Kidney epithelial cell (primary cell): ENCODE measurements around the gene UNC119. TPM values are rescaled to one million over a fixed set of nuclear protein-coding genes. Genes with fewer than 3 reads are reported as not detected.

Experiments
- DNase-seq: peaks from one replicate; pipeline ENCODE4 v3.0.0-alpha.2; 2010; ENCODE audit warnings: low read depth
- H3K27me3 ChIP-seq: 2 replicates; pipeline ENCODE4 v1.6.0; 2011; ENCODE audit warnings: low read length; ENCODE audit not compliant: control insufficient read depth, insufficient read depth
- H3K36me3 ChIP-seq: 2 replicates; pipeline ENCODE4 v1.5.1; 2011; ENCODE audit warnings: low read length; ENCODE audit not compliant: control insufficient read depth, insufficient read depth
- H3K4me3 ChIP-seq: 2 replicates; pipeline ENCODE4 v1.5.1; 2011; ENCODE audit warnings: low read depth, mild to moderate bottlenecking, control low read depth, low read length
- total RNA-seq: library from RNA; depleted of rRNA; stranded (reverse); fragments of >200 nt; gene quantifications from 2 replicates; pipeline ENCODE4 v1.2.3, GENCODE V29; 2015
- TF ChIP-seq, protein P1 (sequence below): IDR thresholded peaks from 2 replicates; pipeline ENCODE4 v1.5.1; 2011; ENCODE audit warnings: mild to moderate bottlenecking, moderate library complexity, low read length, control low read depth, inconsistent platforms; ENCODE audit not compliant: insufficient read depth, poor library complexity, severe bottlenecking

UNC119 gene
- total RNA-seq, 1 donor from 2014 or later: 40.6 TPM

DNA sequence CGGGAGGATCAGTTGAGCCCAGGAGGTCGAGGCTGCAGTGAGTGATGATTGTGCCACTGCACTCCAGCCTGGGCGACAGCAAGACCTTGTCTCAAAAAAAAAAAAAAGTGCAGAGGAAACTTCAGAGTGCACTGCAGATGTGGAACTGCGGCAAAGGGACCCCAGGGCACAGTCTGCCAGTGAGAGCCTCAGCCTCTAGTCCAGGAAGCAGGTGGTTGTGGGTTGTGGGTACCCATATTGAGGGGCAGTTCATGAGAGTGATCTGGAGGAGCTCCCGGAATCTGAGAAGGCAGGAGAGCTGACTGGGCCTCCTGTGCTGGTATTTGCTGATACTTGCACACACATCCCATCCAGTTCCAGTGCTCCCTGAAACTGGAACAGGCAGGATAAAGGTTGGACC lies 33.2 kb downstream of the UNC119 start:
- DNase-seq: no peak
- H3K36me3 ChIP-seq: no peaks in the 10 kb centered on the region
- no peak overlapping the region for H3K4me3 ChIP-seq
- peaks cover 18% of the 10 kb centered on the region for H3K27me3 ChIP-seq
- TF ChIP-seq, protein P1, sequence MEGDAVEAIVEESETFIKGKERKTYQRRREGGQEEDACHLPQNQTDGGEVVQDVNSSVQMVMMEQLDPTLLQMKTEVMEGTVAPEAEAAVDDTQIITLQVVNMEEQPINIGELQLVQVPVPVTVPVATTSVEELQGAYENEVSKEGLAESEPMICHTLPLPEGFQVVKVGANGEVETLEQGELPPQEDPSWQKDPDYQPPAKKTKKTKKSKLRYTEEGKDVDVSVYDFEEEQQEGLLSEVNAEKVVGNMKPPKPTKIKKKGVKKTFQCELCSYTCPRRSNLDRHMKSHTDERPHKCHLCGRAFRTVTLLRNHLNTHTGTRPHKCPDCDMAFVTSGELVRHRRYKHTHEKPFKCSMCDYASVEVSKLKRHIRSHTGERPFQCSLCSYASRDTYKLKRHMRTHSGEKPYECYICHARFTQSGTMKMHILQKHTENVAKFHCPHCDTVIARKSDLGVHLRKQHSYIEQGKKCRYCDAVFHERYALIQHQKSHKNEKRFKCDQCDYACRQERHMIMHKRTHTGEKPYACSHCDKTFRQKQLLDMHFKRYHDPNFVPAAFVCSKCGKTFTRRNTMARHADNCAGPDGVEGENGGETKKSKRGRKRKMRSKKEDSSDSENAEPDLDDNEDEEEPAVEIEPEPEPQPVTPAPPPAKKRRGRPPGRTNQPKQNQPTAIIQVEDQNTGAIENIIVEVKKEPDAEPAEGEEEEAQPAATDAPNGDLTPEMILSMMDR: no peak

DNA sequence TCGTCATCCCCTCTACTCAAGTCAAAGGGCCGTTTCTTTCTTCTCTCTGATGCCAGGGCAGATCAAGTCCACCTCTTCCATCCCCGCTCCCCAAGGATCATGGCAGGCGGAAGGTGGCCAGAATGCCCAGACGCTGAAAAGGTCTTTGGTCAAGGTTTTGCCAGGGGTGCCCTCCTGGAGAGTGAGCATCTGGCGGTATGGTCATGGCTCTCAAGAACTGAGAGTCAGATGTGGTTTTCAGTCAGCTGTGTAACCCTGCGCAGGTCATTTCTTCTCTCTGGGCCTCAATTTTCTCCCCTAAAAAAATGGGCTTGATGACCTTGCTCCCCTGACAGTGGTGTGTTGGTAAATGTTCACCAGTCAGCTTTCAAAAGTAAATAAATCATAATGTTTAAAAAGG lies 33.8 kb downstream of the UNC119 start:
- H3K36me3 ChIP-seq: no peaks in the 10 kb centered on the region
- no peak for DNase-seq
- TF ChIP-seq, protein P1: no peak
- no peak overlapping the region for H3K4me3 ChIP-seq
- peaks cover 24% of the 10 kb centered on the region for H3K27me3 ChIP-seq

DNA sequence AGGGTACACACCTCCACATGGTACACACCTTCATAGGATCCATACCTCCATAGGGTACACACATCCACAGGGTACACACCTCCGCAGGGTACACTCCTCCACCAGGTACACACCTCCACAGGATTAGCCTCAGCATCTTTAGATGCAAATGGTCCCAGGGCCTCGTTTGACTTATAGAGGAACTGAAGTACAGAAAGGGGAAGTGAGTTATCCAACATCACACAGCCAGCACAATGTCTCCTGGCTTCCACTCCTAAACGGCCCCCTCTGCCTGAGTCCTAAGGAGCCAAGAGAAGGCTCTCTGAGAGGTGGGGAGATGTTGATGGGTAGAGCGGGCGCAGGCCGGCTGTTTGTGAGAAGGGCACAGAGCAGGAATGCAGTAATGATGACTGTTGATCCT lies 34.3 kb downstream of the UNC119 start:
- TF ChIP-seq, protein P1: no peak
- no peak for DNase-seq
- Histone ChIP-seq H3K36me3 (no peaks in the 10 kb centered on the region), H3K4me3 (no peak overlapping the region), H3K27me3 (peaks cover 27% of the 10 kb centered on the region)

DNA sequence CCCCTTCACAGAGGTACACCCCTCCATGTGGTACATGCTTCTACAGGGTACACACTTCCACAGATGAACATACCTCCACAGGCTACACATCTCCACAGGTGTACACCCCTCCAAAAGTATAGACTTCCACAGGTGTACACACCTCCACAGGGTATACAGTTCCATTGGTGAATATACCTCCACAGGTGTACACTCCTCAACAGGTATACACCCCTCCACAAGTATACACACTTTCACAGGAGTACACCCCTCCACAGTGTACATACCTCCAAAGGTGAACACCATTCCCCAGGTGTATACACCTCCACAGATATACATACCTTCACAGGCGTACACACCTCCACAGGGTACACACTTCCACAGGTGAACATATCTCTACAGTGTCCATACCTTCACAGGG lies 36.9 kb downstream of the UNC119 start:
- no peak overlapping the region for H3K4me3 ChIP-seq
- TF ChIP-seq, protein P1: no peak
- peaks cover 30% of the 10 kb centered on the region for H3K27me3 ChIP-seq
- no peak for DNase-seq
- no peaks in the 10 kb centered on the region for H3K36me3 ChIP-seq

DNA sequence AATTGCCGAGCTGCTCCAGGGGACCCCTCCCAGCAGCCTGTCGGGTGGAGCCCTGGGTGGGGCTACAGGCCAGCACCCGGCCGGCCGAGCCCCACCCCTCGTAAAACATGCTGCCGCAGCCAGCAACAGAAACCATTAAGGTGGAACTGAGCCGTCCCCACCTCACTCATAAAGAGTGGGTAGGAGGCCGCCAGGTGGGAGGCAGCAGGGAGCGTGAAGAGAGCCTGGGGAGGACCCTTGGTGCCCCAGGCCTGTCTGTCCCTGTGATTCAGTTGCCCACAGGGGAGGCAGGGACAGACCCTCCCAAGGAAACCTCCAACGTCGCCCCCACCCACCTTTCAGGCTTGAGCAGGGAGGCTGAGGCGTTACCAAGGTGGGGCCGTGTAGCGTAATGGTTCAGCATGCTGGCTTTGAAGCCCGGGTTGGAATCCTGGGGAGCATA lies 37.8 kb downstream of the UNC119 start:
- Histone ChIP-seq H3K36me3 (no peaks in the 10 kb centered on the region), H3K4me3 (no peak overlapping the region), H3K27me3 (peaks cover 32% of the 10 kb centered on the region)
- TF ChIP-seq, protein P1: no peak
- DNase-seq: no peak

DNA sequence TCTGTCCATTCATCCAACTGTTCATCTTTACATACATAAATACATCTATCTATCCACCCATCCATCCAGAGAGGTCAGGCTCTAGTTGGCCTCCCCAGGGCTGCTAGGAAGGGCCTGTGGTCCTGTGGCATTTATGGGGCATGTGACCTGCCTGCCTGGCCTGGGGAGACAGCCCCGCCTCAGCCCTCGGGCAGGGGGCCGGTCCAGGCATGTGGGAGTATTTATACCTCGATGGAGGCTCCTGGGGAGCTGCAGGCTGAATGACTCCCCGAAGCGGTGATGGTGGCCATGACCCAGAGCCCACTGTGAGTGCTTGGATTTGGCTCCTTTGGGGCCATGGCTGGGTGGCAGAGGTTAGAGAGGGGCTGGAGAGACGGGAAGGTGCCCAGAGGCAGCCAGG lies 38.9 kb downstream of the UNC119 start:
- Histone ChIP-seq H3K36me3 (no peaks in the 10 kb centered on the region), H3K27me3 (peaks cover 34% of the 10 kb centered on the region), H3K4me3 (no peak overlapping the region)
- DNase-seq: no peak
- TF ChIP-seq, protein P1: no peak
